Measurements from ENCODE around the gene DEPDC1B.

DNA sequence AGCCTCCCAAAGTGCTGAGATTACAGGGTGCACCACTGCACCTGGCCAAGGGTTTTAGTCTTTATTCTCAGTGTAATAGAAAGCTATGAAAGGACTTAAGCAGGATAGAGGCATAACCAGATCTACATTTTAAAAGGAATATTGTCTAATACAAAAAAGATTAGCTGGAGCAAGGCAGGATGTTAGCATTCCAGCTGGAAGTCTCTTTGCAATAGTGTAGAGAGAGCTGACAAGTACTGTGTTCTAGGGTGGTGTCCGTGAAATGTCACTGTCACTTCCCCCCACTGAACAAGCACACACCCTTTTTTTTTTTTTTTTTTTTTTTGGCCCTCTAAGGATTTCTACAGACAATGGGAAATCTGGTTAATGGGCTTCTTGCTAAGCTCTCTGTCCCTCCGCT, 24.2 kb upstream of the DEPDC1B start:
- TF ChIP-seq CTCF (conservative IDR thresholded peaks at IDR 0.05) (no peak), EZH2 (IDR thresholded peaks at IDR 0.05; ENCODE audit: low read depth) (no peak)
